ENCODE measurements around the gene ARPC1A.
"Not testable (repeated sequence)": the region's sequence is repeated elsewhere in the genome, so short reads cannot be mapped to it uniquely, and the experiment has no call there.

Gene ARPC1A

DNA sequence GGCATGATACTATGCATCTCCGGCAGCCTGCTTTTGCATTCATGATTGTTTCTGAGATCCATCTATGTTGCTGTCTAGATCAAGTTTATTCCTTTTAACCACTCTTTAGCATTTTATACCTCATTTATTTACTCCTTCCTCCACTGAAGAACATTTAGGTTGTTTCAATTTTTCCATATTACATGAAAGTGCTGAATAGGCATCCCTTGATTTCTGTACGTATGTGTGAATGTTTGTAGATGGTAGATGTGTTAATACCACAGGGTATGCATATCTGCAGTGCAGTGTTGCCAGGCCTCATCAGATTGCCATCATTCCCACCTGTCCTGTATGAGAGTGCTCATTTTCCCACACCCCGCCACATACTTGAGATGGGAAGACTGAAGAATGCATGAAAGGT, 13.9 kb downstream of the ARPC1A start:
- TF ChIP-seq POLR2AphosphoS5 (IDR thresholded peaks at IDR 0.05; ENCODE audit: low read depth, low read length) (no peak), POU2F2 (IDR thresholded peaks at IDR 0.05; ENCODE audit: low read depth, low read length) (no peak), TAF1 (IDR thresholded peaks at IDR 0.05; ENCODE audit: low read depth, low read length) (no peak), SPI1 (IDR thresholded peaks at IDR 0.05; ENCODE audit: low read depth, low read length) (no peak), POLR2A (IDR thresholded peaks at IDR 0.05; ENCODE audit: low read depth, low read length) (no peak), PAX5 (IDR thresholded peaks at IDR 0.05; ENCODE audit: insufficient read depth, low read length, severe bottlenecking) (no peak)
- DNase-seq (ENCODE audit: insufficient read length, low spot score) (no peak), FAIRE-seq (no peak)

DNA sequence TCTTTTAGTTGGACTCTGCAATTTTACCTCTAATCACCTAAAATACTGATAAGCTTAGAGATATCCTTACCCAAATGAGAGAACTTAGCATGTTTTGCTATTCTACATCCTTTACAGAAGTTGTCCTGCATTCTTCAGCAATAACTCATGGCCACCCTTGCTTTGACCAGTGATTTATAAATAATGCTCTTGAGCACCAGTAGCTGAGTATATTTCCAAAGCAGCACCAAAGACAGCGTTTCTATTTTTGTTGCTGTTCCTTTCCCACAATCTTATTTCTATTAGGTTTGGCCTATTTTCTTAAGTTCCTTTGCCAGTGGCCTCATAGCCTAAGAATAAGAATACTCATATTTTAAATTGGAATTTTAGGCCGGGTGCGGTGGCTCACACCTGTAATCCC, 15.0 kb downstream of the ARPC1A start:
- DNase-seq (ENCODE audit: insufficient read length, low spot score) (no peak), FAIRE-seq (no peak)
- TF ChIP-seq POLR2AphosphoS5 (IDR thresholded peaks at IDR 0.05; ENCODE audit: low read depth, low read length): no peak
- TF ChIP-seq SPI1 (IDR thresholded peaks at IDR 0.05; ENCODE audit: low read depth, low read length): no peak
- TF ChIP-seq PAX5 (IDR thresholded peaks at IDR 0.05; ENCODE audit: insufficient read depth, low read length, severe bottlenecking): no peak
- TF ChIP-seq TAF1 (IDR thresholded peaks at IDR 0.05; ENCODE audit: low read depth, low read length): no peak
- no peak for TF ChIP-seq POU2F2 (IDR thresholded peaks at IDR 0.05; ENCODE audit: low read depth, low read length)

DNA sequence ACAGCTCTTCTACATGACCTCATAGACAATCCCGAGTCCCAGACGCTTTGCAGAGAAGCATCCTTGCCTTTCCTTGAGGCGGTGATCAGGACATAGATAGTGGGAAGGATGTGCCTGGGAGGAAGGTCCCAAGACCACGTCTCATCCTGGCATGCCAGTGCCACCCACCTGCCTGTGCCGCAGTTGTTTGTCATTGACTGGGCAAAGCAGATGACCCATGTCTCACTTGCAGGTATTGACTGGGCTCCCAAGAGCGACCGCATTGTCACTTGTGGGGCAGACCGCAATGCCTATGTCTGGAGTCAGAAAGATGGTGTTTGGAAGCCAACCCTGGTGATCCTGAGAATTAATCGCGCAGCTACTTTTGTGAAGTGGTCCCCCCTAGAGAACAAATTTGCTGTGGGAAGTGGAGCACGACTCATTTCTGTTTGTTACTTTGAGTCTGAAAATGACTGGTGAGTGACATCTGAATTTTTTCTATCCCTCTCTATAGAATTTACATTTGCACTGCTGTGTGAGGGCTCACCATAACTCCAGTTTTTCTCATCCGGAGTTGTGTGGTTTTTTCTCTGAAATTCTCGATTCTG, 18.5 kb downstream of the ARPC1A start:
- no peak for FAIRE-seq
- DNase-seq (ENCODE audit: insufficient read length, low spot score): no peak
- TF ChIP-seq SPI1 (IDR thresholded peaks at IDR 0.05; ENCODE audit: low read depth, low read length): no peak
- TF ChIP-seq PAX5 (IDR thresholded peaks at IDR 0.05; ENCODE audit: insufficient read depth, low read length, severe bottlenecking): no peak
- TF ChIP-seq POLR2A (IDR thresholded peaks at IDR 0.05; ENCODE audit: low read depth, low read length): no peak; the same call in 1 of the 2 replicates
- TF ChIP-seq POLR2AphosphoS5 (IDR thresholded peaks at IDR 0.05; ENCODE audit: low read depth, low read length): no peak
- TF ChIP-seq POU2F2 (IDR thresholded peaks at IDR 0.05; ENCODE audit: low read depth, low read length): no peak
- TF ChIP-seq TAF1 (IDR thresholded peaks at IDR 0.05; ENCODE audit: low read depth, low read length): no peak

DNA sequence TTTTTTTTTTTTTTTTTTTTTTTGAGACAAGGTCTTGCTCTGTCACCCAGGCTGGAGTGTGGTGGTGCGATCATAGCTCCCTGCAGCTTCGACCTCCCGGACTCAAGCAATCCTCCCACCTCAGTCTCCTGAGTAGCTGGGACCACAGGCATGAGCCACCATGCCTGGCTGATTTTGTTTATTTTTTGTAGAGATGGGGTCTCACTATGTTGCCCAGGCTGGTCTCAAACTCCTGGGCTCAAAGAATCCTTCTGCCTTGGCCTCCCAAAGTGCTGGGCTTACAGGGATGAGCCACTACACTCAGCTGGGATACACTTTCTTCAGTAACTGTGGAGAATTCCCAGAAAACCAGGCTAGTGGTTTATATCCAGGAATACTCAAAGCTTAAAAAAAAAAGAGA, 24.9 kb downstream of the ARPC1A start:
- DNase-seq (ENCODE audit: insufficient read length, low spot score); FAIRE-seq: not testable (repeated sequence)

DNA sequence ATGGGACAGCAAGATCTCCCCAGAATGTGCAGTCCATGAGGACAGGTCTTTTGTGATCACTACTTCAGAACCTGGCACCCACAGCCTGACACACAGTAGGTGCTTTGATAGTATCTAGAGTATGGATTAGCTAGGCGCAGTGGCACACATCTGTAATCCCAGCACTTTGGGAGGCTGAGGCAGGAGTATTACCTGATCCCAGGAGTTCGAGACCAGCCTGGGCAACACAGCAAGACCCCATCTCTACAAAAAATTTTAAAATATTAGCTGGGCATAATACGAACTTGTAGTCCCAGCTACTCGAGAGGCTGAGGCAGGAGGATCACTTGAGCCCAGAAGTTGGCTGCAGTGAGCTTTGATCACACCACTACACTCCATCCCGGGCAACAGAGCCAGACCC, 26.5 kb downstream of the ARPC1A start:
- TF ChIP-seq SPI1 (IDR thresholded peaks at IDR 0.05; ENCODE audit: low read depth, low read length): no peak
- TF ChIP-seq POLR2AphosphoS5 (IDR thresholded peaks at IDR 0.05; ENCODE audit: low read depth, low read length): no peak
- TF ChIP-seq POU2F2 (IDR thresholded peaks at IDR 0.05; ENCODE audit: low read depth, low read length): no peak
- TF ChIP-seq TAF1 (IDR thresholded peaks at IDR 0.05; ENCODE audit: low read depth, low read length): no peak
- TF ChIP-seq PAX5 (IDR thresholded peaks at IDR 0.05; ENCODE audit: insufficient read depth, low read length, severe bottlenecking): no peak
- TF ChIP-seq POLR2A (IDR thresholded peaks at IDR 0.05; ENCODE audit: low read depth, low read length): no peak
- DNase-seq (ENCODE audit: insufficient read length, low spot score) (no peak), FAIRE-seq (no peak)

DNA sequence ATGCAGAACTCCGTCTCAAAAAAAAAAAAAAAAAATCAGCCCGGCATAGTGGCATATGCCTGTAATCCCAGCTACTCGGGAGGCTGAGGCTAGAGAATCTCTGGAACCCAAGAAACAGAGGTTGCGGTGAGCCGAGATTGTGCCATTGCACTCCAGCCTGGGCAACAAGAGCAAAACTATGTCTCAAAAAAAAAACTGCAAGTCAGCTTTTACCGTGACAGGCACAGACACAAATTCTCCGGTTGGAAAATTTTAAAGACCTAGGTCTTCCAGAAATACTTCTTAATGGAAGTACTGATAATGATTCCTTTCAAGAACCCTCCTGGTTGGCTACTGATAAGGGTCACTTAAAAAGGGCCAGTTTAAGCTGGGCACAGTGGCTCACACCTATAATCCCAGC, 29.4 kb downstream of the ARPC1A start:
- no peak for DNase-seq (ENCODE audit: insufficient read length, low spot score)
- no peak for FAIRE-seq
- TF ChIP-seq POLR2AphosphoS5 (IDR thresholded peaks at IDR 0.05; ENCODE audit: low read depth, low read length): no peak
- TF ChIP-seq SPI1 (IDR thresholded peaks at IDR 0.05; ENCODE audit: low read depth, low read length): no peak
- TF ChIP-seq TAF1 (IDR thresholded peaks at IDR 0.05; ENCODE audit: low read depth, low read length): no peak
- TF ChIP-seq POLR2A (IDR thresholded peaks at IDR 0.05; ENCODE audit: low read depth, low read length): no peak
- no peak for TF ChIP-seq POU2F2 (IDR thresholded peaks at IDR 0.05; ENCODE audit: low read depth, low read length)
- TF ChIP-seq PAX5 (IDR thresholded peaks at IDR 0.05; ENCODE audit: insufficient read depth, low read length, severe bottlenecking): no peak

DNA sequence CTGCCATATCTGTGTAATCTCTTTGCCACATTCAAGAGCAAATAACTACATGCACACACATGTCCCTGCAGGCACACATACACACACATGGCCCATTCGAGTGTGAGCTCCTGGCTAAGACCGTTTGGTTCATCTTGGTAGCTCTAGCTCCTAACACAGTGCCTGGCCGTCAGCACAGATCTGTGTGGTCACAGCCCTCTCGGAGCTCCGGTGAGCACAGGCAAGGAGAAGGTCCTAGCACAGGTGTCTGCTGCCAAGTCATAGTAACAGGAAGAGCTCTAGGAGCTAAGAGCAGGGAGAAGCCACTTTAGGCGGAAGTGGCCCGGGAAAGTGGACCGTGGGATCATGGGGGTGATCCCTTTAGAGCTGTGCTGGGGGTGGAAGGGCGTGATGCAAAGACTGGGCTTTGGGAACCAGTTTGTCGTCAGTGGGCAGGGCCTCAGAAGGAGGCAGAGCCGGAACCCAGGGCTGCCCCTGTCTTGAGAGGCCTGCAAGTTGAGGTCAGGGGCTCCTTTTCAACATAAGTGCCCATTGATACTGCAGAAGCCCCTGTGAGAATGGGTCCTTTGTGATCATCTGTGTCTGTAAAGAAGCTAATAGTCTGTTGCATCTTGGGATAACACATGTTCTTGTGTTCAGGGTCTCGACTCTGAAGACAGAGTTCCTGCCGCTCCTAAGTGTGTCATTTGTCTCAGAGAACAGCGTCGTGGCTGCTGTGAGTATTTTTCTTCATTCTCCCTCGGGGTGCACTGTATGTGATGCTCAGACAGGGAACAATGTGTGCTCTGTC, 32.2 kb downstream of the ARPC1A start:
- TF ChIP-seq SPI1 (IDR thresholded peaks at IDR 0.05; ENCODE audit: low read depth, low read length) (no peak), POLR2A (IDR thresholded peaks at IDR 0.05; ENCODE audit: low read depth, low read length) (no peak), TAF1 (IDR thresholded peaks at IDR 0.05; ENCODE audit: low read depth, low read length) (no peak), POU2F2 (IDR thresholded peaks at IDR 0.05; ENCODE audit: low read depth, low read length) (no peak), POLR2AphosphoS5 (IDR thresholded peaks at IDR 0.05; ENCODE audit: low read depth, low read length) (no peak), PAX5 (IDR thresholded peaks at IDR 0.05; ENCODE audit: insufficient read depth, low read length, severe bottlenecking) (no peak)
- FAIRE-seq (no peak), DNase-seq (ENCODE audit: insufficient read length, low spot score) (no peak)

DNA sequence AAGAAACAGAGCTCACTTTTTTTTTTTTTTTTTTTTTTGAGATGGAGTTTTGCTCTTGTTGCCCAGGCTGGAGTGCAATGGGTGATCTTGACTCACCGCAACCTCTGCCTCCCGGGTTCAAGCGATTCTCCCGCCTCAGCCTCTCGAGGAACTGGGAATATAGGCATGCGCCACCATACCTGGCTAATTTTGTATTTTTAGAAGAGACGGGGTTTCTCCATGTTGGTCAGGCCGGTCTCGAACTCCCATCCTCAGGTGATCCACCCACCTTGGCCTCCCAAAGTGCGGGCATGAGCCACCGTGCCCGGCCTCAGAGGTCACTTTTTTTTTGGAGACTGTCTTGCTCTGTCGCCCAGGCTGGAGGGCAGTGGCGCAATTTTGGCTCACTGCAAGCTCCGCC, 32.8 kb downstream of the ARPC1A start:
- FAIRE-seq: not testable (repeated sequence)

DNA sequence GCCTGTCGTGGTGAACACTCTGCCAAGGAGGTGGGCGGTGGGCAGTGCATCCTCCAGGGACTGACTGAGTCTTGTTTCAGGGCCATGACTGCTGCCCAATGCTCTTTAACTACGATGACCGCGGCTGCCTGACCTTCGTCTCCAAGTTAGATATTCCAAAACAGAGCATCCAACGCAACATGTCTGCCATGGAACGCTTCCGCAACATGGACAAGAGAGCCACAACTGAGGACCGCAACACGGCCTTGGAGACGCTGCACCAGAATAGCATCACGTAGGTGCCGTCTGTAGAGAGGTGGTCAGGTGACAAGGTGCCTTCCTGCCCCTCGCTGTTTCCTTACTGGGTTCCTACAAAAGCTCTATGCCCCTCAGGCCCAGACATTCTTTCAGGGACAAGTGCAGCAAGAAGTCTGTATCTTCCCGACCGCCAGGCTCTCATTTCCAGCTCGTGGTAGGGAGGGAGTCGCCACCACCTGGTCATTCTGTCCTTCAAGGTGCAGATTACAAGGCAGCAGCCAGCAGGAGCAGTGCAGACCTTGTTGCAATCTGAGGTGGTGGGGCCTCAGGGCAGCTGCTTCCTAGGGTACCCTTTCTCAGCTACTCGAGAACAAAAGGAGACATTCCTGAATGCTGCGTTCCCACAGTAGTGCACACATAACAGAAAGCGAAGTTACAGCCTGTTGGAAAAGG, 33.9 kb downstream of the ARPC1A start:
- TF ChIP-seq SPI1 (IDR thresholded peaks at IDR 0.05; ENCODE audit: low read depth, low read length) (no peak), PAX5 (IDR thresholded peaks at IDR 0.05; ENCODE audit: insufficient read depth, low read length, severe bottlenecking) (no peak), TAF1 (IDR thresholded peaks at IDR 0.05; ENCODE audit: low read depth, low read length) (no peak), POLR2A (IDR thresholded peaks at IDR 0.05; ENCODE audit: low read depth, low read length) (no peak), POLR2AphosphoS5 (IDR thresholded peaks at IDR 0.05; ENCODE audit: low read depth, low read length) (no peak), POU2F2 (IDR thresholded peaks at IDR 0.05; ENCODE audit: low read depth, low read length) (no peak)
- no peak for FAIRE-seq
- DNase-seq (ENCODE audit: insufficient read length, low spot score): no peak

More for the DNA sequence above, 32.8 kb downstream of the ARPC1A start:
- not testable (repeated sequence) for DNase-seq (ENCODE audit: insufficient read length, low spot score)

DNA sequence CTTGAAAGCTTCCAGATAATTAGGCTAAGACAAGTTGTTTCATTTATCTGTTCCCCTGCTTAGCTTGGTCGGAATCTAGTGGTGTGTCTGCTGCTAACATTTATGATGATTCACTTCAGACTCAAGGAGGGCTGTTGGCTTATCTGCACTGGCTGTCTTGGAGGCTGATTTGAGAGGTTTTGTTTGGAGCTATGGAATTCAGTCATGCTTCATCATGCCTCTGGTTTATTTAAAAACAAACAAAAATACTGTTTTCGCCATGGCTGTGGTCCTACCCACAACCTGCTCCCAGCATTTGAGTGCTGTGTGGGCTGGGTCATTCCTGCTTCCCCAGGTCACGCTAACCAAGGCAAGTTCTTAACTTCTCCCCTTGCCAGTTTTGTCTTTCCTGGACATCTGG, 37.1 kb downstream of the ARPC1A start:
- TF ChIP-seq TAF1 (IDR thresholded peaks at IDR 0.05; ENCODE audit: low read depth, low read length) (no peak), POLR2AphosphoS5 (IDR thresholded peaks at IDR 0.05; ENCODE audit: low read depth, low read length) (no peak), POU2F2 (IDR thresholded peaks at IDR 0.05; ENCODE audit: low read depth, low read length) (no peak), SPI1 (IDR thresholded peaks at IDR 0.05; ENCODE audit: low read depth, low read length) (no peak), PAX5 (IDR thresholded peaks at IDR 0.05; ENCODE audit: insufficient read depth, low read length, severe bottlenecking) (no peak), POLR2A (IDR thresholded peaks at IDR 0.05; ENCODE audit: low read depth, low read length) (no peak)
- DNase-seq (ENCODE audit: insufficient read length, low spot score): no peak
- FAIRE-seq: no peak

Data from GM12891 (cell line).